GM18868 (cell line): Measurements from ENCODE around the gene CD200R1.
"Not testable (repeated sequence)": the region's sequence is repeated elsewhere in the genome, so short reads cannot be mapped to it uniquely, and the experiment has no call there.

ENCODE experiments used
- ATAC-seq: cut with Tn5 transposase; IDR thresholded peaks from one replicate; pipeline ENCODE4 v1.9.1; 2021; ENCODE audit warnings: mild to moderate bottlenecking, moderate library complexity; ENCODE audit not compliant: unreplicated experiment

The CD200R1 gene

GRCh38 chr3:112976001-112976400, 1.1 kb upstream of the CD200R1 start:
- no peak for ATAC-seq

DNA sequence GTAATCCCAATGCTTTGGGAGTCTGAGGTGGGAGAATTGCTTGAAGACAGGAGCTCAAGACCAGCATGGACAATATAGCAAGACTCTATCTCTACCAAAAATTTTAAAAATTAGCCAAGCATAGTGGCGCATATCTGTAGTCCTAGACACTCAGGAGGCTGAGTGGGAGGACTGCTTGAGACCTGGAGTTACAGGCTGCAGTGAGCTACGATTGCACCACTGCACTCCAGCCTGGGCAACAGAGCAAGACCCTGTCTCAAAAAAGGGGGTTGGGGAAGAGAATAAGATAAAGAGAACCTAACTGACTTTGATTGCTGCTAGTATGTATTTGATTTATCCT, 755 bp downstream of the CD200R1 start:
- peak; percentile 28 for ATAC-seq

GRCh38 chr3:112973325-112974177, 1.4 kb downstream of the CD200R1 start:
- ATAC-seq, result peak; percentile 87

DNA sequence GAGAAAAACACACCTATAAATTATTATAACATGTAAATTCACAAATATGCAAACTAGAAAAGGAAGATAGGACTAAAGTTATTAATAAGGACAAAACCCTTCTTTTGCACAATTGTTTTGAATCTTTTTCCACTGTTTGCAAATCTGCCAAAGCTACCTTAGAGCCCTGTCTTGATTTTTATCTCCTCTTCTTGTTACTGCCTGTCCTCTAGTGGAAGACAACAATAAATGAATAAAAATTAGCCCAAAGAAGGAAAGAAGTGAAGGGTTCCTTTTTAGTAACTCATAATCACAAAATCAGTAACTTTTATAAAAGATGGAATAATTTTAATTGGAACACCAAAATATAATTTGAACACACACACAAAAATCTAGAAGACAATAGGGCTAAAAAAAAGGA, 2.7 kb downstream of the CD200R1 start:
- no peak for ATAC-seq

GRCh38 chr3:112967828-112968227, 7.1 kb downstream of the CD200R1 start:
- ATAC-seq, result no peak

- no peak for ATAC-seq
Measured at GRCh38 chr3:112967425-112967824, 7.5 kb downstream of the CD200R1 start.

- no peak for ATAC-seq
Measured at GRCh38 chr3:112966633-112967032, 8.3 kb downstream of the CD200R1 start.

DNA sequence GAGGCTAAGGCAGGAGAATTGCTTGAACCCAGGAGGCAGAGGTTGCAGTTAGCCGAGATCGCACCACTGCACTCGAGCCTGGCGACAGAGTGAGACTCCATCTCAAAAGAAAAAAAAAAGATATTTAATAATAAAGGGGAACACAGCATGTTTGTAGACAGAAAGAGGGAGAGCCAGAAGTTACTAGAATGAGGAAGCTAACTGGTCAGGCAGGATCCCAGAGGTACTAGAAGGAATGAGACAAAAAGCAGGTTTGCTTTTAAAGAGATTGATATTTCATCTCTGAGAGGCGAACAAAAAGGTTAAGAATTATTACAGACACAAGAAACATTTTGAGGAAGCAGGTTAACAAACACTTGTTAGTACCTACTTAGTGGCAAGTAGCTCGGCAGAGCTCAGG, 9.2 kb downstream of the CD200R1 start:
- ATAC-seq, result no peak

GRCh38 chr3:112963683-112964082, 11.2 kb downstream of the CD200R1 start:
- no peak for ATAC-seq

- peak; percentile 87 for ATAC-seq
Measured at GRCh38 chr3:112958811-112959560, 15.9 kb downstream of the CD200R1 start.

GRCh38 chr3:112956351-112956750, 18.6 kb downstream of the CD200R1 start:
- no peak for ATAC-seq

GRCh38 chr3:112948346-112948838, 26.5 kb downstream of the CD200R1 start:
- no peak for ATAC-seq

GRCh38 chr3:112931736-112932521, 43.0 kb downstream of the CD200R1 start:
- ATAC-seq, result no peak

- ATAC-seq, result no peak
Measured at GRCh38 chr3:112930771-112931170, 44.1 kb downstream of the CD200R1 start.

- peak; percentile 31 for ATAC-seq
Measured at GRCh38 chr3:112925969-112926368, 48.9 kb downstream of the CD200R1 start.

GRCh38 chr3:112925560-112925959, 49.3 kb downstream of the CD200R1 start:
- ATAC-seq, result peak; percentile 53

DNA sequence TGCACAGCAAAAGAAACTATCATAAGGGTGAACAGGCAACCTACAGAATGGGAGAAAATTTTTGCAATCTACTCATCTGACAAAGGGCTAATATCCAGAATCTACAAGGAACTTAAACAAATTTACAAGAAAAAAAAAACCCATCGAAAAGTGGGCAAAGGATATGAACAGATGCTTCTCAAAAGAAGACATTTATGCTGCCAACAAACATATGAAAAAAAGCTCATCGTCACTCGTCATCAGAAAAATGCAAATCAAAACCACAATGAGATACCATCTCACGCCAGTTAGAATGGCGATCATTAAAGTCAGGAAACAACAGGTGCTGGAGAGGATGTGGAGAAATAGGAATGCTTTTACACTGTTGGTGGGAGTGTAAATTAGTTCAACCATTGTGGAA, 55.4 kb downstream of the CD200R1 start:
- not testable (repeated sequence) for ATAC-seq

- peak; percentile 100 for ATAC-seq
Measured at GRCh38 chr3:112908252-112908651, 66.7 kb downstream of the CD200R1 start.

DNA sequence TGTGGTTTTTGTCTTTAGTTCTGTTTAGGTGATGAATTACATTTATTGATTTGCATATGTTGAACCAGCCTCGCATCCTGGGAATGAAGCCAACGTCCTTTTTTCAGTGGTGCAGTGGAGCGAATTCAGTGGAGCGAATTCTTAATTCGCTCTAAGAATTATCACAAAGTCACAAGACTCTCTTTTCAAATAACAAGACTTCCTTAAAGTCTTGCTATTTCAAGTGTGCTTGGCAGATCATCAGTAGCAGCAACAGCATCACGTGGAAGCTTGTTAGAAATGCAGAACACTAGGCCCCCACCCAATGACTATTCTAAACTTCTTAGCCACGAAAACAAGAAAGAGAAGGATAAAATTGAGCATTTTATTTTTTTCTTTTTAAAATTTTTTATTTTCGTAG, 70.1 kb downstream of the CD200R1 start:
- no peak for ATAC-seq

DNA sequence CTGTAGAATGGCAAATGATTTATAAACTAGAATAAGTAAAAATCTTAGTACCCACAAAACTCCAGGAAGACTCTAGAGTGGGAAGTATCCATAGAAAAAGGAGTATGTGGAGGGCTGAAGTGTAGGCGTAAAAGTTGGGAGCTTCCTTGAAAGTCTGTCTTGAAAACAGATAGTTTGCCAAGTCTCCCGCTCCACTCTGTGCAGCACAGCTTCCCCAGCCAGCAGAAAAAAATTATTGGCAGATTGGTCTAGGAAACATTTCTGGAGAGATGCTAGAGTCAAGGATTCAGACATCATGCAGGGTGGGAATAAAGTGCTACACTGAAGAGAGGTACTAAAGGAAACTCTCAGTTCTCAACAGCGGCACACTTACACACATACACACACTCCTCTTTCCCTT, 74.8 kb downstream of the CD200R1 start:
- ATAC-seq, result no peak

DNA sequence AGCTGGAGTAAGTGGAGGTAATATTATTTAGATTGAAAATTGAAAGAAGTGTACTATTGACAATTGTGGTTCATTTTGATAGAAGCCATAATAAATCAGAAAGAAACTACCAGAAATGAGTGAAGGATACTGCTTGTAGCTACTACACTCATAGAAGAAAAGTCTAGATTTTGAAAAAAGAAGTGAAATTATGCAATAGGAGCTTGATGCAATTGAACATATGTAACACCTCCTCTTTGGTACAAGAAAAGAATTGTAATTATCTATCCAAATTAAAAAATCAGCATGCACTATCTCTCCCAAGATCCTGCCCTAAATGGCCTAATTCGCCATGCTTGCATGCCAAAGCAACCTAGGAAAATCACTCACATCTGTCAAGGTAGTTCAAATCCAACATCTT, 77.1 kb downstream of the CD200R1 start:
- ATAC-seq, result no peak
